ENCODE data around the gene MOB3A. TPM values are rescaled to one million over a fixed set of nuclear protein-coding genes. Genes with fewer than 3 reads are reported as not detected.

The MOB3A gene
- total and polyA plus RNA-seq, 10 of the 15 experiments (the other 5 are each of a cell fraction or from before 2014, with no cell fraction given): 7.5 to 229 (median 79.4) TPM

- TF ChIP-seq REST (IDR thresholded peaks at IDR 0.05; ENCODE audit: low read depth, low read length) (no peak), NBN (IDR thresholded peaks at IDR 0.05) (peak; percentile 68; the same call in 1 of the 2 replicates), CHD1 (IDR thresholded peaks at IDR 0.05; ENCODE audit: low read depth, low read length) (no peak), BMI1 (IDR thresholded peaks at IDR 0.05; ENCODE audit: borderline replicate concordance) (peak; percentile 34; the same call in 1 of the 2 replicates), ZNF274 (IDR thresholded peaks at IDR 0.05; ENCODE audit: insufficient read depth, insufficient read length) (no peak), CHD2 (IDR thresholded peaks at IDR 0.05; ENCODE audit: borderline replicate concordance, low read depth, low read length) (0 out of 2 replicates have a peak, but pooled peaks have one; percentile 34), SMAD5 (IDR thresholded peaks at IDR 0.05; ENCODE audit: low read depth) (no peak), NFXL1 (IDR thresholded peaks at IDR 0.05; ENCODE audit: borderline replicate concordance) (no peak), CUX1 (IDR thresholded peaks at IDR 0.05; ENCODE audit: insufficient replicate concordance, low read depth, low read length) (no peak), USF2 (IDR thresholded peaks at IDR 0.05; ENCODE audit: borderline replicate concordance, low read depth, low read length) (no peak), RB1 (IDR thresholded peaks at IDR 0.05; ENCODE audit: borderline replicate concordance) (peak; percentile 27; the same call in 1 of the 2 replicates), NR2C1 (IDR thresholded peaks at IDR 0.05) (no peak), NKRF (conservative IDR thresholded peaks at IDR 0.05) (0 out of 2 replicates have a peak, but pooled peaks have one; percentile 19), POLR2AphosphoS5 (IDR thresholded peaks at IDR 0.05; ENCODE audit: low read length) (peak; percentile 53), ETV6 (conservative IDR thresholded peaks at IDR 0.05 in 1 of 2, IDR thresholded peaks at IDR 0.05 in 1 of 2; ENCODE audit: borderline replicate concordance in 1 of 2, low read depth in 1 of 2) (0 out of 4 replicates have a peak, but pooled peaks of 1 of the 2 experiments have one; percentile 3), EED (IDR thresholded peaks at IDR 0.05; ENCODE audit: low read depth) (peak; percentile 75)
- TF ChIP-seq, protein P1, sequence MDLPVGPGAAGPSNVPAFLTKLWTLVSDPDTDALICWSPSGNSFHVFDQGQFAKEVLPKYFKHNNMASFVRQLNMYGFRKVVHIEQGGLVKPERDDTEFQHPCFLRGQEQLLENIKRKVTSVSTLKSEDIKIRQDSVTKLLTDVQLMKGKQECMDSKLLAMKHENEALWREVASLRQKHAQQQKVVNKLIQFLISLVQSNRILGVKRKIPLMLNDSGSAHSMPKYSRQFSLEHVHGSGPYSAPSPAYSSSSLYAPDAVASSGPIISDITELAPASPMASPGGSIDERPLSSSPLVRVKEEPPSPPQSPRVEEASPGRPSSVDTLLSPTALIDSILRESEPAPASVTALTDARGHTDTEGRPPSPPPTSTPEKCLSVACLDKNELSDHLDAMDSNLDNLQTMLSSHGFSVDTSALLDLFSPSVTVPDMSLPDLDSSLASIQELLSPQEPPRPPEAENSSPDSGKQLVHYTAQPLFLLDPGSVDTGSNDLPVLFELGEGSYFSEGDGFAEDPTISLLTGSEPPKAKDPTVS (IDR thresholded peaks at IDR 0.05; ENCODE audit: low read depth, low read length): no peak
Observed at GRCh38 chr19:2087621-2088100, 8.5 kb downstream of the MOB3A start (continued).

Measured in GM12878 (cell line).